Tibial artery (tissue), 4 donors: ENCODE results near the gene FBXL7.

ENCODE experiments used
- DNase-seq, 2 donors: peaks; one replicate each; pipeline ENCODE4 v3.0.0-alpha.2; 2019
- H3K27ac ChIP-seq, 2 donors: fragments of 200-600 bp; sonication (generic) in 1 of 2; 1 replicate in 1 of 2; 2 replicates in 1 of 2; pipeline ENCODE4 v1.5.1; 2018 to 2019; ENCODE audit warnings: mild to moderate bottlenecking in 1 of 2
- H3K27me3 ChIP-seq, 2 donors: fragments of 200-600 bp; sonication (generic) in 1 of 2; one replicate each; pipeline versions ENCODE4 v1.5.1 to v1.6.0; 2016 to 2019
- H3K36me3 ChIP-seq, 3 donors: fragments of 200-600 bp; sonication (generic) in 2 of 3; one replicate each; pipeline ENCODE4 v1.5.1; 2016 to 2019; ENCODE audit warnings: mild to moderate bottlenecking in 2 of 3
- H3K4me1 ChIP-seq, 4 donors: fragments of 200-600 bp; sonication (generic) in 2 of 4; 1 replicate in 3 of 4; 2 replicates in 1 of 4; pipeline ENCODE4 v1.5.1; 2016 to 2019
- H3K4me3 ChIP-seq, 2 donors: fragments of 200-600 bp; sonication (generic) in 1 of 2; 1 replicate in 1 of 2; 2 replicates in 1 of 2; pipeline ENCODE4 v1.5.1; 2018 to 2019; ENCODE audit warnings: mild to moderate bottlenecking in 2 of 2
- H3K9me3 ChIP-seq, 3 donors: fragments of 200-600 bp; sonication (generic) in 1 of 3; one replicate each; pipeline ENCODE4 v1.5.1; 2016 to 2019
- CTCF ChIP-seq, 2 experiments: fragments of 200-600 bp in 1 of 2; fragments of 450-650 bp in 1 of 2; IDR thresholded peaks; one replicate each; pipeline ENCODE4 v1.5.1; 2017 to 2019; ENCODE audit warnings: antibody characterized with exemption in 2 of 2, mild to moderate bottlenecking in 1 of 2, moderate library complexity in 1 of 2
- intact Hi-C: fragments of 100-400 bp; cut with DNase I; formaldehyde crosslinking; loops from one replicate; pipeline ENCODE4 v1.15.0; 2023; ENCODE audit warnings: low total_unique reads

FBXL7 gene

GRCh38 chr5:15645381-15646160 is 145.6 kb downstream of the FBXL7 start:
- H3K4me1 ChIP-seq: peaks cover 0 to 39% (median 8%) of the 10 kb centered on the region in 4 donors
- DNase-seq: no peak
- H3K9me3 ChIP-seq: no peaks in the 10 kb centered on the region
- no peak overlapping the region for H3K27ac ChIP-seq
- TF ChIP-seq CTCF (IDR thresholded peaks at IDR 0.05): no peak
- intact Hi-C loops: no loop called here
- H3K27me3 ChIP-seq: no peaks in the 10 kb centered on the region
- no peak overlapping the region for H3K4me3 ChIP-seq
- H3K36me3 ChIP-seq: no peaks in the 10 kb centered on the region

GRCh38 chr5:15646371-15646770 is 146.4 kb downstream of the FBXL7 start:
- intact Hi-C loops: no loop called here
- Histone ChIP-seq H3K36me3 (no peaks in the 10 kb centered on the region), H3K9me3 (no peaks in the 10 kb centered on the region), H3K4me1 (peaks cover 0 to 39% (median 8%) of the 10 kb centered on the region in 4 donors), H3K27me3 (no peaks in the 10 kb centered on the region), H3K27ac (no peak overlapping the region), H3K4me3 (no peak overlapping the region)
- no peak for TF ChIP-seq CTCF (IDR thresholded peaks at IDR 0.05)
- DNase-seq: no peak

- H3K27ac ChIP-seq: no peak overlapping the region
- no peaks in the 10 kb centered on the region for H3K36me3 ChIP-seq
- intact Hi-C loops: no loop called here
- H3K9me3 ChIP-seq: no peaks in the 10 kb centered on the region
- H3K4me1 ChIP-seq: peaks cover 0 to 39% (median 8%) of the 10 kb centered on the region in 4 donors
- TF ChIP-seq CTCF (IDR thresholded peaks at IDR 0.05): no peak
- H3K4me3 ChIP-seq: no peak overlapping the region
- no peaks in the 10 kb centered on the region for H3K27me3 ChIP-seq
- DNase-seq: no peak
These were observed 147.3 kb downstream of the FBXL7 start for GRCh38 chr5:15647251-15647650.

- H3K27me3 ChIP-seq: no peaks in the 10 kb centered on the region
These were observed 150.3 kb downstream of the FBXL7 start for GRCh38 chr5:15650266-15650665.

GRCh38 chr5:15654779-15655178 is 154.8 kb downstream of the FBXL7 start:
- Histone ChIP-seq H3K27me3 (no peaks in the 10 kb centered on the region), H3K9me3 (no peaks in the 10 kb centered on the region), H3K4me3 (no peak overlapping the region), H3K4me1 (peaks cover 0 to 8% (median 0%) of the 10 kb centered on the region in 4 donors), H3K27ac (no peak overlapping the region), H3K36me3 (no peaks in the 10 kb centered on the region)
- intact Hi-C loops: no loop called here
- DNase-seq: no peak
- no peak for TF ChIP-seq CTCF (IDR thresholded peaks at IDR 0.05)

More at GRCh38 chr5:15650266-15650665, 150.3 kb downstream of the FBXL7 start:
- DNase-seq: no peak
- peaks cover 0 to 29% (median 3%) of the 10 kb centered on the region in 4 donors for H3K4me1 ChIP-seq
- intact Hi-C loops: no loop called here
- no peaks in the 10 kb centered on the region for H3K9me3 ChIP-seq
- TF ChIP-seq CTCF (IDR thresholded peaks at IDR 0.05): no peak
- no peak overlapping the region for H3K4me3 ChIP-seq
- H3K36me3 ChIP-seq: no peaks in the 10 kb centered on the region
- no peak overlapping the region for H3K27ac ChIP-seq
